HL-60 (cell line): ENCODE results near the gene BHMT2.

Experiments
- POLR2AphosphoS5 ChIP-seq: IDR thresholded peaks from 2 replicates; pipeline ENCODE4 v1.6.1; 2012; ENCODE audit warnings: low read depth
- SPI1 ChIP-seq: IDR thresholded peaks from 2 replicates; pipeline ENCODE4 v1.6.1; 2012; ENCODE audit warnings: low read depth, mild to moderate bottlenecking, borderline replicate concordance
- TF ChIP-seq, protein P1 (sequence below): IDR thresholded peaks from one replicate; pipeline ENCODE4 v1.5.1; 2011; ENCODE audit warnings: low read length, control low read depth, inconsistent platforms; ENCODE audit not compliant: insufficient read depth
- TF ChIP-seq, protein P2 (sequence below): IDR thresholded peaks from 2 replicates; pipeline ENCODE4 v1.6.1; 2012; ENCODE audit warnings: low read depth; ENCODE audit not compliant: insufficient replicate concordance

DNA sequence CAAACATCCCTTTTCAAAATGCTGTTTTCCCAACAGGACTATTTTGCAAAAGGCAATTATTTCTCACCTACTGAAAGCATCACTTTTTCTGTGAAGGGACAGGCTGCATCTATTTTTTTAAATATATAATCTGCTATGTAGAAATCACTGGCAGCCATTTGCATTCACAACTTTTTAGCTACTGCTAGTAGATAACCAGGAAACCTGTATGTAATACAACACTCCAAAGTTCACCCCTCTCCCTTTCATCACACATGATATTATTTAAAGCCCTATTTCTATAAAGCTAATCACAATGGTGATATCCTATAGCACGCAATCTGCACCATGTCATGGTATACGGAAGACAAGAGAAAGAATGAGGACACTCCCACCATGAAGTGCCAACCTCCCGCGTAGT lies 9.9 kb upstream of the BHMT2 start:
- no peak for TF ChIP-seq POLR2AphosphoS5
- TF ChIP-seq, protein P1, sequence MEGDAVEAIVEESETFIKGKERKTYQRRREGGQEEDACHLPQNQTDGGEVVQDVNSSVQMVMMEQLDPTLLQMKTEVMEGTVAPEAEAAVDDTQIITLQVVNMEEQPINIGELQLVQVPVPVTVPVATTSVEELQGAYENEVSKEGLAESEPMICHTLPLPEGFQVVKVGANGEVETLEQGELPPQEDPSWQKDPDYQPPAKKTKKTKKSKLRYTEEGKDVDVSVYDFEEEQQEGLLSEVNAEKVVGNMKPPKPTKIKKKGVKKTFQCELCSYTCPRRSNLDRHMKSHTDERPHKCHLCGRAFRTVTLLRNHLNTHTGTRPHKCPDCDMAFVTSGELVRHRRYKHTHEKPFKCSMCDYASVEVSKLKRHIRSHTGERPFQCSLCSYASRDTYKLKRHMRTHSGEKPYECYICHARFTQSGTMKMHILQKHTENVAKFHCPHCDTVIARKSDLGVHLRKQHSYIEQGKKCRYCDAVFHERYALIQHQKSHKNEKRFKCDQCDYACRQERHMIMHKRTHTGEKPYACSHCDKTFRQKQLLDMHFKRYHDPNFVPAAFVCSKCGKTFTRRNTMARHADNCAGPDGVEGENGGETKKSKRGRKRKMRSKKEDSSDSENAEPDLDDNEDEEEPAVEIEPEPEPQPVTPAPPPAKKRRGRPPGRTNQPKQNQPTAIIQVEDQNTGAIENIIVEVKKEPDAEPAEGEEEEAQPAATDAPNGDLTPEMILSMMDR, result no peak
- TF ChIP-seq SPI1, result no peak
- TF ChIP-seq, protein P2, sequence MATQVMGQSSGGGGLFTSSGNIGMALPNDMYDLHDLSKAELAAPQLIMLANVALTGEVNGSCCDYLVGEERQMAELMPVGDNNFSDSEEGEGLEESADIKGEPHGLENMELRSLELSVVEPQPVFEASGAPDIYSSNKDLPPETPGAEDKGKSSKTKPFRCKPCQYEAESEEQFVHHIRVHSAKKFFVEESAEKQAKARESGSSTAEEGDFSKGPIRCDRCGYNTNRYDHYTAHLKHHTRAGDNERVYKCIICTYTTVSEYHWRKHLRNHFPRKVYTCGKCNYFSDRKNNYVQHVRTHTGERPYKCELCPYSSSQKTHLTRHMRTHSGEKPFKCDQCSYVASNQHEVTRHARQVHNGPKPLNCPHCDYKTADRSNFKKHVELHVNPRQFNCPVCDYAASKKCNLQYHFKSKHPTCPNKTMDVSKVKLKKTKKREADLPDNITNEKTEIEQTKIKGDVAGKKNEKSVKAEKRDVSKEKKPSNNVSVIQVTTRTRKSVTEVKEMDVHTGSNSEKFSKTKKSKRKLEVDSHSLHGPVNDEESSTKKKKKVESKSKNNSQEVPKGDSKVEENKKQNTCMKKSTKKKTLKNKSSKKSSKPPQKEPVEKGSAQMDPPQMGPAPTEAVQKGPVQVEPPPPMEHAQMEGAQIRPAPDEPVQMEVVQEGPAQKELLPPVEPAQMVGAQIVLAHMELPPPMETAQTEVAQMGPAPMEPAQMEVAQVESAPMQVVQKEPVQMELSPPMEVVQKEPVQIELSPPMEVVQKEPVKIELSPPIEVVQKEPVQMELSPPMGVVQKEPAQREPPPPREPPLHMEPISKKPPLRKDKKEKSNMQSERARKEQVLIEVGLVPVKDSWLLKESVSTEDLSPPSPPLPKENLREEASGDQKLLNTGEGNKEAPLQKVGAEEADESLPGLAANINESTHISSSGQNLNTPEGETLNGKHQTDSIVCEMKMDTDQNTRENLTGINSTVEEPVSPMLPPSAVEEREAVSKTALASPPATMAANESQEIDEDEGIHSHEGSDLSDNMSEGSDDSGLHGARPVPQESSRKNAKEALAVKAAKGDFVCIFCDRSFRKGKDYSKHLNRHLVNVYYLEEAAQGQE, result no peak
